Measurements from ENCODE around the gene DCAF6.

DNA sequence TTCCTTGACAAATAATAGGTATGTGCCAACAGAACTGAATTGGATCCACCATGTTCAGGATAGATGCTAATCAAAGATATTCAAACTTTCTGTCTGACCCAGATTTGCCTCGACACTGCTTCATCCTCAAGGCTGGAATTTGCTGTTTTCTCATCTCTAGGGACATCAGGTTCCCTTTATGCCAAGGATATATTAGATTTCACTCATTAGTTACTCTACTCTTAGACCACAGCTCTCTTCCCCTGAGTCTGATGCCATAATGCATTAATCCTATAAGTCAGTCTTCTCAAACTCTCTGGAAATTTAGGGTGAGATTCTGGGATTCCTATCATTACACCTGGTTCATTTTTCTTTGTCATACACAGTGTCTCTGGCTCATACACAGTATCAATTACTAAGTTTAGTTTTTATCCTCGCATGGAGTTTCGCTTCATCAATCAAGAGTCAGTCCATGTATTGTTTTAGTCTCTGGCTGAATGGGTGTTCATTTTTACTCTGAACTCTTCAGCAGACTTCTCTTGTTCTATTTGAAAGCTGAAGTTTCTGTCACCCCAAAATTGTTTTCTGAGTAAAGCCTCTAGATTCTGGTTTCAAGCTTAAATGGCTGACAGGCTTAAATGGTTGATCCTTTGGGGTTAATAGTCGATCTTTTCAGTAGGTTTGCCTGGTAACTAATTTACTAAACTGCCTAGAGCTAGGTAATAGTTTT, 9.3 kb upstream of the DCAF6 start:
- TF ChIP-seq, protein P1, sequence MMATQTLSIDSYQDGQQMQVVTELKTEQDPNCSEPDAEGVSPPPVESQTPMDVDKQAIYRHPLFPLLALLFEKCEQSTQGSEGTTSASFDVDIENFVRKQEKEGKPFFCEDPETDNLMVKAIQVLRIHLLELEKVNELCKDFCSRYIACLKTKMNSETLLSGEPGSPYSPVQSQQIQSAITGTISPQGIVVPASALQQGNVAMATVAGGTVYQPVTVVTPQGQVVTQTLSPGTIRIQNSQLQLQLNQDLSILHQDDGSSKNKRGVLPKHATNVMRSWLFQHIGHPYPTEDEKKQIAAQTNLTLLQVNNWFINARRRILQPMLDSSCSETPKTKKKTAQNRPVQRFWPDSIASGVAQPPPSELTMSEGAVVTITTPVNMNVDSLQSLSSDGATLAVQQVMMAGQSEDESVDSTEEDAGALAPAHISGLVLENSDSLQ (IDR thresholded peaks at IDR 0.05), result peak; percentile 21; the same call in 1 of the 2 replicates
- TF ChIP-seq HDGF (IDR thresholded peaks at IDR 0.05; ENCODE audit: borderline replicate concordance) (no peak), BHLHE40 (IDR thresholded peaks at IDR 0.05; ENCODE audit: borderline replicate concordance) (no peak), FOXA1 (IDR thresholded peaks at IDR 0.05) (no peak), ELF4 (IDR thresholded peaks at IDR 0.05) (no peak), L3MBTL2 (conservative IDR thresholded peaks at IDR 0.05) (no peak)

Measured in HEK293T (cell line).